Pulmonary artery endothelial cell (primary cell): ENCODE data around the gene CDH26. TPM values are rescaled to one million over a fixed set of nuclear protein-coding genes. Genes with fewer than 3 reads are reported as not detected.
A peak's percentile ranks its signal among the peaks of the same experiment; 100 is the strongest.

Experiments used
- DNase-seq: peaks from one replicate; pipeline ENCODE4 v3.0.0-alpha.2; 2011; ENCODE audit warnings: low read depth, low spot score
- total RNA-seq: library from RNA; depleted of rRNA; stranded (reverse); fragments of >200 nt; gene quantifications from 2 replicates; pipeline ENCODE4 v1.2.3, GENCODE V29; 2014

The CDH26 gene
- 0.07 and 0.14 TPM in 2 replicates for total RNA-seq

- DNase-seq = no peak
Measured at GRCh38 chr20:59958123-59958522, at the start of gene CDH26. CDH26 (plus strand) TSS chr20:59958423; CDS start chr20:59958727, 304 bp downstream.

GRCh38 chr20:59908855-59909254 lies 49.4 kb upstream of the CDH26 start:
- no peak for DNase-seq

GRCh38 chr20:59911041-59911440 lies 47.2 kb upstream of the CDH26 start:
- DNase-seq = no peak

DNA sequence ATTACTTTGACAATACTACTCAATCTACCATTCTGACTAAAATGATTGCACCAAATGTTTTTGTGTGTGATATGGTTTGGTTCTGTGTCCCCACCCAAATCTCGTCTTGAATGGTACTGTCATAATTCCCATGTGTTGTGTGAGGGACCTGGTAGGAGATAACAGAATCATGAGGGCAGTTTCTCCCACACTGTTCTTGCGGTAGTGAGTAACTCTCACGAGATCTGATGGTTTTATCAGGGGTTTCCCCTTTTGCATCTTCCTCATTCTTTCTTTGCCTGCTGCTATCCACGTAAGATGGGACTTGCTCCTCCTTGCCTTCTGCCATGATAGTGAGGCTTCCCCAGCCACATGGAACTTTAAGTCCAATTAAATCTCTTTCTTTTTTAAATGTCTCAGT lies 45.6 kb upstream of the CDH26 start:
- no peak for DNase-seq

GRCh38 chr20:59920944-59921343 lies 37.3 kb upstream of the CDH26 start:
- DNase-seq = no peak

DNA sequence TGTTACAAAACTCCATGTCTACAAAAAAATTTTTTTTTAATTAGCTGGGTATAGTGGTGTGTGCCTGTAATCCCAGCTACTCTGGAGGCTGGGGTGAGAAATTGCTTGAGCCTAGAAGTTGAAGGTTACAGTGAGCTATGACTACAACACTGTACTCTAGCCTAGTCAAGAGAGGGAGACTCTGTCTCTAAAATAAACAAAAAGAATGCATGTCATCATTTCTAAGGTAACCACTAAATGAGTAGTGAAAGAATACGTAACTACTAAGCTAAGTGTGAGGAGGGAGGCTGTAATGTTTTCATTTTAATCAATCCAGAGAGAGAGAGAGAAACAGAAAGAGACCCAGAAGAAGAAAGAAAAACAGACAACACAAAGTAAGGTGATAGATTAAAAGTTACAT lies 34.7 kb upstream of the CDH26 start:
- no peak for DNase-seq

- no peak for DNase-seq
Measured at GRCh38 chr20:59925359-59925758, 32.9 kb upstream of the CDH26 start.

DNA sequence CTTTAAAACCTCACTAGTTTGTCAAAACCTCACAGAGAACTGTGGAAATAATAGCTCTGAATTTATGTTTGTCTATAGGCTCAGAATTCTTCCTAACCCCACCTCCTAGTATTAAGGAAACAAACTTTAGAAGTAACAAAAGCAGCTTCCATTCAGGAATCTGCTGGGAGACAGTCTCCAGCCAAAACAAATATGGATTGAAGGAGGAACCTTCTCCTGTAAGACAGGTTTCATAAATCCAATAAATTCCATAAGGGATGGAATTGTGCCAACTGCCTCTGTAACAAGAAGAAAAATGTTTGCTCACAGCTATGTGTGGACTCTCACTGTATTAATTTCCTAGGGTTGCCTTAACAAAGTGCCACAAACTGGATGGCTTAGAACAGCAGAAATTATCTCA lies 32.3 kb upstream of the CDH26 start:
- no peak for DNase-seq

- no peak for DNase-seq
Measured at GRCh38 chr20:59931511-59932312, 26.5 kb upstream of the CDH26 start.

DNA sequence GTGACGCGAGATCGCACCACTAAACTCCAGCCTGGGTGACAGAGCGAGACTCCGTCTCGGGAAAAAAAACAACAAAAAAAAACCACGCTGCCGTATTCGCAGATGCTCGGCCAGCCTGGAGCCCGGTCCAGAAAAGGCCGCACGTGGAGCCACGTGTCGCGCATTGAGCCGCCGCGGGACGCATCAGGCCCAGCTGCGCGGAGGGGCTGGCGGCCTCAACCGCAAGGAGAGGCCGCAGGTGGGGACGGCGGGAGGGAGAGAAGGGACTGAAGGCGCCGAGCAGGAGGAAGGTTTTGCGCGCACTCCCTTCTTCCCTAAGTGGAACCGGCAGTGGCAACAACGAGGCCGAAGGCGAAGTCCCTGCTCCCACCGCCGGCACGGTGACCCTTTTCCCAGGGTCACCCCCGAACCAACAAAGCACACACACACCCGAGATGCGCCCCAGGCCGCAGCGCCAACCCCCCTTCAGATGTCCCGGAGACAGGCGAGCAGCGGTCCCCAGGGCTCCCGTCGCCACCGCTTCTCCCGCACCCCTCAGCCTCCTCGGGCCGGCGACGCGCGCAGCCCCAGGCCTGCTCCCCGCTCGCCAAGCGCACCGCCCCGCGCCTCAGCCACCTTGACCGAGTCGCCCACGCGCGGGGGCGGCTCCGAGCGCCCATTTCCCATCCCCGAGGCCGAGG lies 25.5 kb upstream of the CDH26 start:
- no peak for DNase-seq

DNA sequence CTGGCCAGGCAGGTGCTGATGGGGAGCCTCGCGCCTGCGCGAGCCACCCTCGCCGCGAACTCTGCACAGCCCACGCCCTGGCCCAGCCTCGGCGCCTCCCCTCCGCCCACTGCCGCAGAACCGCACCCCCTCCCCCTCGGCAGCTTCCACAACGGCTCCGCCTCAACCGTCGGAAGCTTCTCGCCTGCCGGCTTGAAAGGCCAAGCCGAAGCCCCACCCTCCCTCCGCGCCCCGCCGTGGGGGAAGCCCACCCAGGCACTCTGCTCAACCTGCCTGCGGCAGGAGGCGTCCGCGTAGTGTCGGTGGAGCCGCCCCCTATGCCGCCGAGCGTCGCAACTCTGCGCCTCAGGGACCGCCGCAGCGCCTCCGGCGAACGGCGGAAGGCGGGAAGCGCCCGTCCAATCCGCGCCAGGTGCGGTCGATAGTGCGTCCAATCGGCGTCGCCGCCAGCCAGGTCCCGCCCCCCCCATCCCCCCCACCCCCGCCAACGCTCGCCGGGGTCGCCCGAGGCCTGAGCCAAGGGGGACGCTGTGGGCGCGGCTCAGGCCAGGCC lies 24.9 kb upstream of the CDH26 start, which contains the start of gene SYCP2:
SYCP2 (minus strand) TSS at position 342 of the 553 bp plus-strand sequence. CDS start 11,224 bp downstream, outside the sequence.
- no peak for DNase-seq

DNA sequence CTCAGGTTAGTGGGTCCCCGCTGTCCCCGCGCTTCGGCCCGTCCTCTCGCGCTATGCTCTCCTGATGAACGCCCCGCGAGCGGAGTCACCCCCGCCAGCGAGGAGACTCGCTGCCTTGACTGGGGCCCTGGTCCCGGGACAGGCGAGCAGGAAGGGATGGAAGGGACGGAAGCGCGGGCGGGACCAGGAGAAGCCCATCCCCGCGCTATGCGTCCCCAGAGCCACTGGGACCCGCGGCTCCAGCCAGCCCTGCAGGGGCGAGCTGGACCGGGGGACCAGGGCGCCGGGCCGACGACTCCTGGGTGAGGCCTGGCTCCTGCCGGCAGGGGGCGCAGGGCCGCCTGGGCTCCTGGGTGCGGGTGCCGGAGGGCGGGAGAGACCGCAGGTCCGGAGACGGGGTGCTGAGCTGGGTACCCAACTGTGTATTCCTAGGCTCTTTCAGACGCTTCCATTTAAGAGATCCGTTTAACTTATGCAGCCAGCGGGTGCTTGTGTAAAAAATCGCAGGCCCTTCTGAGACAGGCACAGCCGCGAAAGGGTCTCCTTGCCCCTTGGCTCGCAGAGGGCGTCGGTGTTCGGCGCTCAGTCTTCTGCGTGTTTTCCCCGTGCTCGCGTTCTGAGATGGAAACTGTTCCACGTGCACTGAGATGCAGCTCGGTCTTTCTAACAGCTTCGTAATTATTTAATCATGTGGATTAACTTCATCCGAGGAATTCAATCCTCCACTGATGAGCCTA lies 24.2 kb upstream of the CDH26 start:
- no peak for DNase-seq

DNA sequence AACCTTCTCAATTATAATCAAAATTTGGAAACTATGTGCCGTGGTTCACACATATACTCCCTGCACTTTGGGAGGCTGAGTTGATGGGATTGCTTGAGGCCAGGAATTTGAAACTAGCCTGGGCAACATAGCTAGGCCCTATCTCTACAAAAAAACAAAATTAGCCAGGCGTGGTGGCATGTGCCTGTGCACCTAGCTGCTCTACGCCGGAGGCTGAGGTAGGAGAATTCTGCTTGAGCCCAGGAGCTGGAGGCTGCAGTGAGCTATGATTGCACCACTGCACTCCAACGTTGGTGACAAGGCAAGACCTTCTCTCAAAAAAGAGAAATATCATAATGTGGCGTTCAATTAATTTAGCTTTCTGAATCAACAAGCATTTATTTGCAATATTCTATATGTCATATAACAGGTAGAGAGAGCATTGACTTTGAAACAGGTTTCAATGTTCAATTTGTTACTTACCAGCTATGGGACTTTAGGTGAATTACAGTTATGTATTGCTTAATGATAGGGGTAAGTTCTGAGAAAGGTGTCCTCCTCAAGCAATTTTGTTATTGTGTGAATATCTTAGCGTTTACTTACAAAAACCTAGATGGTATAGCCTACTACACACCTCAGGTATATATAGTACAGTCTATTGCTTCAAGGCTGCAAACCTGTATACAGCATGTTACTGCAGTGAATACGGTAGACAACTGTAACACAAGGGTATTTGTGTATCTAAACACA lies 22.6 kb upstream of the CDH26 start:
- DNase-seq = no peak

DNA sequence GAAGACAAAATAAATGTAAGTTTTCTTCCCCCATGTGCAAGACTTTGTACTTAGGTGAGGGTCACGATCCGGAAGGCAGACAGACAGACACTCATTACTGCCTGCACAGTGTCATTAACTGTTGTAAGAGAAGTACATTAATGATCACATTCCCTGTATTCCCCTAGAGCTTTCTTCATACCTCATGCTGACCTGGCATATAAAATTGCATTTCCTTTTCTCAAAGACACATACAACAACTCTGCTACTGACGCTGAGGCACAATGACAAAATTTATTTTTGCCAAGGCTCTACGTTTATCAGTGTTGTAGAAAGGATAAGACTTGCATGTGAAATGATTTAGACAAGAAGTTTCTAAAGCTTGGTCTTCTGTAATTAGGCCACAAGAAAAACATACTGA lies 21.8 kb upstream of the CDH26 start:
- no peak for DNase-seq

DNA sequence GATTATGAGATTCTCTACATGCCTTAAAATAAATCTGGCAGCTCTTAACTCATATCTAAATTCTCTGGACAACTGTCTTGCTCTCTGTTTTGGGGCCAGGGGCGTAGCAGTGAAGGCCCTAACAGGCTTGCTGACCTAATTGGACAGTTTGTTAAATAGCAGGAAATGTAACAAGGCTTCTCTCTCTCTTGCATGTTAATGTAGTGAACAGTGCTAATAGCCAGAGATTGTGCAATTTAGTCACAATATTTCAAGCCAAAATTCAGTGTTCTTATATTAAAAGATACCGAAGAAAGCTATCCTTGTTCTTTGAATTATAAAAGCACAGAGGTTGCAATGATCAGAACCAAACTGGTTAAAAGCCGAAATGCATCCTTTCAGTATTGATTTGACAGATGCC lies 21.1 kb upstream of the CDH26 start:
- no peak for DNase-seq

DNA sequence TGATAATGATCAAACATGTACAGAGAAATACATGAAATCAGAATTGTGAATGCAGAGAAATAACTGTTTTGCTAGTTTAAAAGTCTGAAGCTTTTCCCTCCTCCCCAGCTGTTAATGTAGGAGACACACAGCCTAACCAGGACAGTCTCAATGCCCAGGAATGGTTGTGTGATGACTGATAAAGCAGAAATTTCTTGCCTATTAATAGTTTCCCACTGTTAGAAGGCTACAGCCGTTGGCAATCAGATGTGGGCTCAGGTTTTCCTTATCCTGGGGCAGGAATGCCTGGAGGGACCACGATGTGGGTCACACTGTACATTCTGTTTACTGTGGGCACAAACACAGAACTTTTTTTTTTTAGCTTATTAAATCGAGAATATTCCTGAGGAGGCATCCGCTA lies 20.0 kb upstream of the CDH26 start:
- DNase-seq = no peak

GRCh38 chr20:59938696-59939051 lies 19.5 kb upstream of the CDH26 start:
- no peak for DNase-seq

GRCh38 chr20:59939052-59939878 lies 19.0 kb upstream of the CDH26 start:
- no peak for DNase-seq

DNA sequence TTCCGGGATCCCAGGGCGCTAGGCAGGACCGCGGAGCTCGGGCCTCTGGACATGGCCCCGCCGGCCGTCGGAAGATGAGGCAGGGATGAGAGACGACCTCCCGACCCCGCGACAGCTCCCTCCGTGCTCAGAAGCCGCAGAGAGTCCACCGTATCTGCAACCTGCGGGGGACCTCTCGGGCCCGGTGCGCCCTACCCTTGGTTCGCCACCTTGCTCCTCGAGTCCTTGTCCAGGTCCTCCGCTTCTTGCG lies 18.4 kb upstream of the CDH26 start:
- DNase-seq = no peak

GRCh38 chr20:59940129-59940955 lies 17.9 kb upstream of the CDH26 start, which contains the start of the genes FAM217B and PPP1R3D:
FAM217B (plus strand) TSS chr20:59940389; CDS start chr20:59943944, 3,555 bp downstream.
PPP1R3D (minus strand) TSS chr20:59940305; CDS start chr20:59939931, 374 bp downstream.
- DNase-seq = peak; percentile 88
